SH-SY5Y (cell line): ENCODE results near the gene IL17RA.

Experiments used
- GATA2 ChIP-seq: IDR thresholded peaks from 2 replicates; pipeline ENCODE4 v1.6.1; 2011; ENCODE audit warnings: mild to moderate bottlenecking, low read depth, low read length
- GATA3 ChIP-seq: IDR thresholded peaks from 2 replicates; pipeline ENCODE4 v1.6.1; 2011; ENCODE audit warnings: low read depth, mild to moderate bottlenecking, low read length, moderate library complexity

Gene IL17RA

GRCh38 chr22:17072877-17073276 lies 11.9 kb upstream of the IL17RA start:
- no peak for TF ChIP-seq GATA3
- TF ChIP-seq GATA2, result no peak

DNA sequence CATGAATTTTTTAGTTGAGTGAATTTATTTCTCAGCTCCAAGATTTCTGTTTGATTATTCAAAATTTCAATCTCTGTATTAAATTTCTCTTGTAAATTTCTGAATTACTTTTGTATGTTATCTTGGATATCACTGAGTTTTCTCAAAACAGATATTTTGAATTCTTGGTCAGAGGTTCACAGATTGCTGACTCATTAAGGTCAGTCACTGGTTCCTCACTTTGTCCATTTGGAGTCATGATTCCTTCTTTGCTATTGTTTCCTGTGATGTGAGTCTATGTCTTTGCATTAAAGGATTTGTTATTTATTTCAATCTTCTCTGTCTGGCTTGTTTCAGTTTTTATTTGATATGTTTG lies 10.2 kb upstream of the IL17RA start:
- TF ChIP-seq GATA3, result no peak
- TF ChIP-seq GATA2, result no peak

- TF ChIP-seq GATA2, result no peak
- TF ChIP-seq GATA3, result no peak
Observed at GRCh38 chr22:17077255-17077654, 7.5 kb upstream of the IL17RA start.

GRCh38 chr22:17079572-17079971 lies 5.2 kb upstream of the IL17RA start:
- no peak for TF ChIP-seq GATA2
- no peak for TF ChIP-seq GATA3

GRCh38 chr22:17083255-17083654 lies 1.5 kb upstream of the IL17RA start:
- TF ChIP-seq GATA2 (no peak), GATA3 (no peak)

GRCh38 chr22:17083811-17084441 lies 874 bp upstream of the IL17RA start:
- no peak for TF ChIP-seq GATA3
- no peak for TF ChIP-seq GATA2

DNA sequence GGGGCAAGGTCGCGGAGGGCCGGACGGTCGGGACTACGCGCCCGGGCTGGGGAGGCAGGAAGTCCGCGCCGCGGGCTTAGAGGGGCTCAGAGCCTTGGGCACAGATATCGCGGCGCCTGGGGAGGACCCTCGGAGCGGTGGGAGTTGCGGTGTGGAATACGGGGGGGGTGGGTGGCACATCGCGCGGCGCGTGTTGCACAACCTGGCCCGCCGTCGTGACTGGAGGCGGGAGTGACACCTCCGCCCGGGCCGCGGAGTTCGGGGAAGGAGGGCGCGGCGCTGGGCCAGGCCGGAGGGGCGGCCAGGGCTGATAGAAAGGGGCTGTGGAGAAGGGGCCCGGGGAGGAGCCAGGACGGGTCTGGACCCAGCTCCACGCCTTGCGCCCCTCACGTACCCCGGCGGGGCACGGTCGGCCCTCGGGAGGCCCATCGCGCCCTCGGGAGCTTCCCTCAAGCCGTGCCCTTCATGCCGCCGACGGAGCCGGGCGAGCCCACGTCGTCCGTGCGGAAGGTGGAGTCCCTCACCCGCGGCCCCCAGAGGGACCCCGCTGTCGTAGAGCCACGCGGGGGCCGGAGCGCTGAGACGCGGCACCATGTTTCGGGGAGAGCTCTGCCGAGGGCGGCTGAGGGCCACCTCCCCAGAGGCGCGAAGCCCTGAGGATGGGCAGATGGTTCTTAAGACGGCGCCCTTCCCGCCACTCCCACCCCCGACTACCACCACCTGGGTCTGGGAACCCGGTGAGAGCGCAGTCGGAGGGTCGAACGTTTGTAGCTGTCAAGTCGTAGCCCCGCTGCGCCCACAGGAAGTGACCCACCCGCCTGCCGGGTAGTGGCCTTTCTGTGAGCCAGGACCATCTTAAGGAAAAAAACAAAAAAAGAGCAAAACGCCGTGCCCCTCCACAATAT lies 729 bp downstream of the IL17RA start:
- TF ChIP-seq GATA2 (no peak), GATA3 (no peak)

DNA sequence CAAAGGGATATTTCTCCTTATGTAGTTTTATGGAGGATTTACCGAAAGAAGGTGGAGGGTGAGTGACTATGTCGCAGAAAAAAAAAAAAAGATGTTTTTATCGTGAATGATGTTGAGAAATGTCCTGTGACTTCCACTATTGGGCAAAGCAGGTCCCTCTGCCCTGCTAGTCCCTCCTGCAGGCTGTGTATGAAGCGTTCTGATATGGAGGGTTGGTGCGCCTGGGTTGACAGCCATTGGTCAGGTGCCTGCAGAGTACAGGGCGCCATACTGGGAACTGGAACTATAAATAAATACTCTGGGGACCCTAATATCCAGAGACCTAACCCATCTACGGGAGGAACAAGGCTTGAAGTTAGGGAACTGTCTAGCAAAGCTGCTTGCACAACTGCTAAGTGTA lies 1.5 kb downstream of the IL17RA start:
- TF ChIP-seq GATA3 (no peak), GATA2 (no peak)

DNA sequence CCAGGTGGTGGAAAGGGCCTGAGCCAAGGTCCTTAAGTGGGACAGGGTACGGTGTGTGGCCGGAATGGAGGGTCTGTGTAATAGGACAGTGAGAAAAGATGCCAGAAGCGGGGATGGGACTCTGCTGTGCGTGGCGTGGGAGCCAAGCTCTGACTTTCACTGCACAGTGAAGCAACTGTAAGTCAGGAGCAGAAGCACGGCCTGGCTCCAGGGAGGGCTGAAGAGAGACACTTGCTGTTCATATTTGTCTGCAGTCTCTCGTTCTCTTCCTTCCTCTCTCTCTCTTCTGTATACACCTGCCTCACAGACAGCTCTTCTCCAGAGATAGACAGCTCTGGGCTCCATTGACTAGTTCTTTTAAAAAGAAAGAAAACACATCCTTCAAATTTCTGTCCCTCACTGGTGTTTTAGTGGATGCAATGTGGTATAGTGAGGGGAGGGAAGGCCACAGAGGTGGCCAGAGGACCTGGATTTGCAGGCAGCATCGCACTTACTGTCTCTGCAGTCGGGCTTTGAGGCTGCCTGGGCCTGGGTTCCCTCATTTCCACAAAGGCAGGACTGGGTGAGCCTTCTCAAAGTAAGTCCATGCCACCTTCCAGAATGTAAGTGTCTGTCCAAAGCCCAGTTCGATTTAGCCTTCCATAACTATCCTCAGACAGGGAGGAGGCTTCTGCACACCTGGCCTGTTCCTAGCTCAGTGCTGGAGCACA lies 2.1 kb downstream of the IL17RA start:
- TF ChIP-seq GATA2 (no peak), GATA3 (no peak)

- TF ChIP-seq GATA2, result no peak
- TF ChIP-seq GATA3, result no peak
Observed at GRCh38 chr22:17087498-17088131, 2.8 kb downstream of the IL17RA start.

- TF ChIP-seq GATA2 (no peak), GATA3 (no peak)
Observed at GRCh38 chr22:17090550-17090949, 5.8 kb downstream of the IL17RA start.

GRCh38 chr22:17091851-17092250 lies 7.1 kb downstream of the IL17RA start:
- TF ChIP-seq GATA3 (no peak), GATA2 (no peak)

DNA sequence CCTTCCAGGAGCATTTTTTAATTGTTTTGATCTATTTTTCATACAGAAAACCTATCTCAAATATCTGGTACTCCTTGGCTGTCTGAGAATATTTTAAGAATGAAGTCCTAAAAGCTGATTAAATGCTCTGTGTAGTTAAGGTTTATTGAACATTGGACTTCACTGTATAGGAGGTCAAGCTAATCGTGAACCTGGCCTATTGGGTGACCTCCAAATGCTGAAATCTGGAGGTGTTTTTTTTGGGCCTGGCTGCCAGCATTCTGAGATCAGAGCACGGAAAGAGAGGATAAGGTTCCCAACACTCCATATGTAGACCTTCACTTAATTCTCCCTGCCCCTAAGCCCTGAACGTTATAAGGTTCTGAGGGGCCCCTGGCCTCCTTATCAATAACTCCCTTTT lies 8.3 kb downstream of the IL17RA start:
- TF ChIP-seq GATA3 (no peak), GATA2 (no peak)

- TF ChIP-seq GATA2, result no peak
- no peak for TF ChIP-seq GATA3
Observed at GRCh38 chr22:17095538-17095937, 10.7 kb downstream of the IL17RA start.
